GM18873 (cell line): ENCODE measurements around the gene FOXO3.

Experiments used
- ATAC-seq: cut with Tn5 transposase; IDR thresholded peaks from one replicate; pipeline ENCODE4 v1.9.1; 2021; ENCODE audit warnings: mild to moderate bottlenecking, moderate library complexity, moderate number of reproducible peaks; ENCODE audit not compliant: unreplicated experiment, low FRiP score

The FOXO3 gene

DNA sequence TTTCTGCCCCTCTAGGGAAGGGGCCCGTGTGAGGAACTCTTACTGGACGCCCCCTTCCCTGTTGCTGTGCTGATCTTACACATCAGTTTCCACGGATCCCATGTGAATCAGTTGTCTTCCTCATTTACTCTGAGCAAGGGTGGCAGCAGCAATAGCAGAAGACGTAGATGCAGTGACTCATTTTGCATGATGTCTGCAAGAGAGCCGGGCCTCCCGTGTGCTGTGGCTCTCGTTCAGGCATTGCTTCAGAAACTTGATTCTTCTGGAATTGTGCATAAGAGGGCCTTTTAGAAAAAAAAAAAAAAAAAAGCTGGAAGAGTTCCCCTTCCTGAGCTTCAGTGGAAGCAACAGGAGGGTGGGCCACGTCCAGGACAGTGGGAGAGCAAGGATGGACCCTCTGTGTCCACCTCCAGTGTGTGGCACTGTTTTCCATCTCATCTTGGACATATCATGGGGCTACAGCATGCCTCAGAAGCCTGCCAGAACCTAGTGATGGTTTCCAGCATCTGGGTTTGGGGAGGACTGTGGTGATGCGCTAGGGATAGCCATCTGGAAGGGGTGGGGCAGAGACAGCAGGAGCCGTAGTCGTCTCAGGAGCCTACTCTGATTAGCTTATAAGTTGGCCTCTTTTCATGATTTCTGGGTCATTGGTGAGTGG lies 62.1 kb downstream of the FOXO3 start:
- ATAC-seq, result no peak

DNA sequence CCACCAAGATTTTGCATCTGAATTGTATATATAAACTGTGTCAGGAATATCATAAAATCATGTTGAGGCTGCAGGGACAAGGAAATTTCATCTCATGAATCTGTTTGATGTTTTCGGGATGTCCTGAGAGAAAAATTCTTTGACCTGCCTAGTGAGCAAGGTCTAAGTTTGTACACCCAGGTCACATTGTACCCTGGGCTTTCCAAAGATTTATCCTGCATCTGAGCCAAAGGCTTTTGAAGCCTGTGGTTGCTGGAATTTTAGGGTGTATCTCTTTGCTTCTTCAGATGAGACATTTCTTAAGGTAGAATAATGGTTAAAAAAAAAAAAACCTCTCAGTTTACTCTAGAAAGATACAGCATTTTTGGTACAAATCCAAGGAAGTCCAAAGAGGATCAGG lies 63.3 kb downstream of the FOXO3 start:
- no peak for ATAC-seq

DNA sequence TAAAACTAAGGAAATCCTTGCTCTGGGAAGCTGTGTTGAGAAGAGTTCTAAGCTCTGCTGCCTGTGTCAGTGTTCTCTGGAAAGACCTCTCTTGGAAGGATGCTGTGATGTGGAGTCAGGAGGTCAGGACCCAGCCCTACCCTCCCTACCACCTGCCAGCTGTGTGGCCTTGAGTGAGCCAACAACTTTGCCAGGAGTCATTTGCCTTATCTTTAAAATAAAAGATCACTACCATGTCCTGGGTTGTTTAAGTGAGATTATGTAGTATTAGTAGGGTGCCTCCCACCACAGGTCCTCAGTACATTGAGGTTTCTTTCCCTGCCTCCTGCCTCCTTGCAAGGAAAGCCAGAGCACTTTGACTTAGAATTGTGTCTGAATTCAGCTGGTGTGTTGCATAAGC lies 64.9 kb downstream of the FOXO3 start:
- ATAC-seq, result no peak

DNA sequence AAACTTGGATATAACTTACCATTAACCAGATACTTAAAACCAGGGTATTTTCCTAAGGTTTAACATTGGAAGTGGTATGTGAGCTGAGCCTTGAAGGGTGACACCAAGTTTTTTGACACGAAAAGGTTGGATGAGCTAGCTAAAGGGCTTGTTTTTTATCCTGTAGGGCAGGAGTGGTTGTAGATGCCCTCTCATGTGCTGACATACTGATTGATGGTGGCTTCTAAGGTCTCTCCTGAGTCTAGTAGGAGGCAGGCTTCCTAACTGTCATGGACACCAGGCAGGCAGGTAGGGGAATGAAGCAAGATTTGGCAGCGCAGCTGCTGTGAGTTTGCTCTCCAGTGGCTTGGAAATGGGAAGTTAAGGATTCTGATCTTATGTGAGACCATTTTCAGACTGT lies 66.1 kb downstream of the FOXO3 start:
- no peak for ATAC-seq

DNA sequence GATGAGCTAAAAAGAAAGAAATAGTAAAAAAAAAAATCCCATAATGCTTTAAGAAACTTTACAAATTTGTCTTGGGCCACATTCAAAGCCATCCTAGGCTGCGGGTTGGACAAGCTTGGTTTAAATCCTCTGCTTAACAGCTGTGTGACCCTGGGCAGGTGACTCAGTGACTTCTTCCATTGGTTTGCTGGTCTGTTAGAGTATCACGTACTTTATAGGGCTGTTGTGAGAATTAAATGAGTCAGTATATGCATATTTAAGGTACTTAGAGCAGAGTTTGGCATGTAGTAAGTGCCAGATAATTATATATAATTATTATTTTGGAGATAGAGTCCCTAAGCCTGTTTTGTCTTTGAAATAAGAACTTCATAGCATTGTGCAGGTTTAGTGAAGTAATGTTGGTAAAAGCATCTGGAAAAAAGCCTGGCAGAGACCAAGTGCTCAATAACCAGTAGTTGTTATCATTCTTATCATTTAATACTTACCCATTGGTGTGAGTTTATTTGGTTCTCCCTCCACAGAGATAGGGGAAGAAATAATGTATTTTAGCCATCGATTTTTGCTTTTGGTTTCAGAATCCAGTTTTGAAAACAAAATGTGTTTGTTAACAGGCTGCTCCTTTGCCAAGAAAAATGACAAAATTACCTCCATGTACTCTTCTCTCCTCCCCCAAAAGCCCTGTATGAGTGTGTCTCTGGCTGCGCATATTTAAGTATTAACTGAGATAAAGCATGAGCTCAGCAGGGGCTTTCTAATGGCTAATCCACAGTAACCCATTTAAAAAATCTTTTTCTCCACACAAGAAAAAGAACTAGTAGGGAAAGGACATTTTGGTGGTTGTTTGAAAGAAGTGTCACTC lies 67.2 kb downstream of the FOXO3 start:
- ATAC-seq, result no peak

DNA sequence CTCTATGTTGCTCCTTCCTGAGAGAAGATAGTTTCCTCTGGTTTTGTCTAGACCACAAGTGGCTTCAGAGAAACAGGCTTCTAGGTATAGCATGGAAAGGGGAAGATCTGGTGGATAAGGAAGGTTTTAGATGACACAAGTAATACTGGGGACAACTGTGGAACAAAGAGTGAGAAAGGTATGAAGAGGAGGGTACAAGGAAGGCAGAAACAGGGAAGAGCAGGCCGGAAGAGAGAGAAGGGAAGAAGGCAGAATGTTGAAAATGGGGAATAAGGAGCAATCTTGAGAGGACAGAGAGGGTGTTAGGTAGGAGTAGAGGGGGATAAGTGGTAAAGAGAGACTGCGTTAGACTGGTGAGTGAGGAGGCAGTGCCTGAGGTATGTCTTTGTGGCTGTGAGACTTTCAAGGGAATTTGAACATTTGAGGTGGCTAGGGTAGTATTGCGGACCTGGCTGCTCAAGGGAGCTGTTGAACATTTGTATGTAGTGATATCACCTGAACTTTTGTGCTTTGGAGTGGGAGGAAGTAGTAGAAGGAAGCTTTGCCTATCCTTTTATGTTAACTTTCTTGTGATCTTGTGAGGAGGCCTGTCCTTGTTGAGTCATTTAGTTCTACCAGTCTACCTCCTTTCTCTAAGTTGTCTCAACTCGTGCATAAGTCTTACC lies 69.5 kb downstream of the FOXO3 start:
- ATAC-seq, result no peak

DNA sequence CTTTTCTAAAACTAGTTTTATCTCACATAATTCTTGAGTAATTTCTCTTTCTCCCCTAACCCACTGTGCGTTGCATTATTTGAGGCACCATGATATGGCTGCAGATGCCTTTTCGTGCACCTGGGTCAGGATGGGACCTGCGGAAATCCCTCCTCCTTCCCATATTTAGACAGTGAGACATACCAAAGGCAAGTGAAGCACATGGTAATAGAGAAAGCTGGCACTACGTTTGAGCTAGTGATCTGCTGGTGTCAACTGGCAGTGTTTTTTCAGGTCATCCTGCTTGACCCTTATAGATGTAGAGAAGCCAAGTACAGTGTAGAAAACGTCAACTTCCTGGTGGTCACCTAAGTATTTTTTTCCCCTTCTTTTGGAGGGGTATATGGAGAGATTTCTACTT lies 71.7 kb downstream of the FOXO3 start:
- no peak for ATAC-seq

DNA sequence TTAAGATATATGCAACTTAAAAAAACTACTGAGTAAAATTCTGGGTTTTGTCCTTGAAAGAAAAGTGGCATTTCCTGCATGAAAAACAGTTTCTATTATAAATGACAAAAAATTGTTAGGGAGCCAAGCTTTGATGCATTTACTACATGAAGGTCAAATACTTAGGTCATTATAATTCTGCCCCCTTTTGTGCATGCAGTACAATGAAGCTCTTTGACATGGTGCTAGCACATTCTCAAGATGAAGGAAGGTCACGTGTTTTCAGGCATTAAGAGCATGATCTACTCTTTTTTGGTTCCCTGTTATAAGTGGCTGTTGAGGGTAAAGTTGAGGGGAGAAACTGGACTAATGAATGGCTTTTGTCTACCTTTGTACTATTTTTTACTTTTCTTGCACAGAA lies 72.7 kb downstream of the FOXO3 start:
- ATAC-seq, result no peak

DNA sequence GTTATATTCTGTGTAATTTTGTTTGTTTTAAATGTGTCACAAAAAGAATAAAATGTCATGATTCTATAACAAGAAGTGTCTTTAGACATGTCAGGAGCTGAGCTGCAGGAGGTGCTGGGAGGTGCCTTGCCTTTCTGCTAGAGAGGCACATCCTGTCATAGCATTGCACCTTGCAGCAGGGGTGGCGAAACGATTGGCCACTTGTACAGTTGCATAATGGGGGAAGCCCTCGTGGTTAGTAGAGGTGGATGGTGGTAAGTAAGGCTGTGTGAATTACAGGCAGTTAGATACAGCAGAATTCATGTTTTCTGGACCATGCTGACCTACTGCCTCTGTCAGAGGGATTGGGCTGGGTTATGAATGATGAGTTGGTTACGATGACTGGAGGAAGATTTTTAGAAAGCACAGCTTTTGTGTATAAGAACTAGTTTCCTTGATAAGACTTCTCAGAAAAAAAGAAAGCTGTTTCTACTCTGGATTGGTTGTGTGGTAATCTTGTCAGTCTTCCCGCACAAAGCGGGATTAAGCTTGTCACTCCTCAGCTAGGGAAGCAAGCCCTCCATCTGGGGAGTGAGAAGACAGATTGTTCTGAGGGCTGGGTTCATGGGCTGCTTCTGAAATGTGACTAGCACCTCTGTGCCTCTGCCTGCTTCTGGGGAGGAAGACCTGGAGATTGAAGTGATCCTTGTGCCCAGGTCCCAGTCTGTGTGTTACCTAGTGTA lies 74.9 kb downstream of the FOXO3 start:
- ATAC-seq, result no peak

DNA sequence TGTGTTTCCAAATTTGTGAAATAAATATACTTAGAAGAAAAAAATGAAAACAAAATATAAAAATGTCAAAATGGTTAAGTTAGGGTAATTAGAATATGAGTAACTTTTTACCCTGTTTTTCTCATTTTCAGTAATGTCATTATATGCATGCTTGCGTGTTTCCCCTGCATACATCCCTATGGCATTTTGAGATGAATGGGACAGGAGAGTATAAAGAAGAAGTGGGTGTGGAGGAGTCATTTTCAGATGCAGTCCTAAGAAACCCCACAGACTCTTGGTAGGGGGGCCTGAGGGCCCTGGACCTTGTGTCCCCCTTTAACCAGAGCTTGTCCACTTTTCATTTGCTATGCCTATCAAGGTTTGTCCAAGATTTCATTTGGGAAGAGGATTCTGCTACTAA lies 77.2 kb downstream of the FOXO3 start:
- ATAC-seq, result no peak

DNA sequence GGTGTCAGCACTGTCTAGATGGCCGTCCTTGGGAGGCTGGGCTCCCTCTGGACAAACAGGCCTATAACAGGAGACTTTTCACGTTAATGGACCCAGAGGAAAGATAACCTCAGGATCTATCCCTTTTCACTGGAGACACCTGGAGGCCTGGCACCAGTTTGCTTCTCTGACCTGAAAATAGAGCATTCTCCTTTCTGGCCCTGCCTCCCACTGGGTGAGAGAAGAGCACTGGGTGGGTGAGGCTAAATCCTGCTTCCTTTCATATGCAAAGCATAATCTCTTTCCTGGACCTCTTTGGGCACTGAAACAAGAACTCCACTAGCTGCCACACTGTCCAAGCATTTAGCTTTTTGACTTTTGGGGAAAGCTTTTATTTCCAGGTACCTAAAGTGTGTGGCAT lies 78.3 kb downstream of the FOXO3 start:
- ATAC-seq, result no peak

DNA sequence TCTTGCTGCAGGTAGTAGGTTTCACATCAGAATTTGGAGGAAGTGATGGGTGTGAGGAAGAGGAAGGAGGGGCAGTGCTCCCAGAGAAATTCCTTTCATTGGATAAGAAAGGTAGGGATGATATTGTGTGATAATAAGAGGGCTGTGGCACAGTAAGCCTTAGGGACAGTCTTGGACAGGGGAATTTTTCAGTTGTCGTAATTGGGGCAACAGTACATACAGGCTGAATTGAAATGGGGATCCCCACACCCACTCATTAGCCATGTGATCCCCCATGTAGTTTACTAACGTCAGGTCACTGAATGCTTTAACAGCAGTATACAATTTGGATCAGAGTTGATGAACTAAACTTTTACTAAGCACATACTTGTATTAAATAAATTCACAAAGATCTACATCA lies 79.4 kb downstream of the FOXO3 start:
- ATAC-seq, result no peak

DNA sequence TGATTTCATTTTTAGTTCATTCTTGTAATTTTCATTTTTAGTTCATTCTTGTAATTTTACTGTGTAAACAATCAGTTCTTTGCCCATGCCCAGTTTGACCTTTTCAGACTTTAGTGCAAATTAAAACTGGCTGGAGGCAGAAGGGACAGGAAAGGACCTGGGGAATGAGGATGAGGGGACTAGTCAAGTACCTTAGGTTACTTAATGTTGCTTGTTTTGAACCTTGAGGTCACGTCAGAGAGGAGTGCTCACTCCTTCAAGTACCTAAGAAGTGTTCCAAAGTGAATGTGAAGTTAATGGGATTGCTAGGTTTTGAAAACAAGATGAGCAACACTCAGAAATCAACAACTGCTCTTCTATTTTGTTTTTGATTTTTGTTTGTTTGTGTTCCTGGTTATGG lies 82.5 kb downstream of the FOXO3 start:
- no peak for ATAC-seq

DNA sequence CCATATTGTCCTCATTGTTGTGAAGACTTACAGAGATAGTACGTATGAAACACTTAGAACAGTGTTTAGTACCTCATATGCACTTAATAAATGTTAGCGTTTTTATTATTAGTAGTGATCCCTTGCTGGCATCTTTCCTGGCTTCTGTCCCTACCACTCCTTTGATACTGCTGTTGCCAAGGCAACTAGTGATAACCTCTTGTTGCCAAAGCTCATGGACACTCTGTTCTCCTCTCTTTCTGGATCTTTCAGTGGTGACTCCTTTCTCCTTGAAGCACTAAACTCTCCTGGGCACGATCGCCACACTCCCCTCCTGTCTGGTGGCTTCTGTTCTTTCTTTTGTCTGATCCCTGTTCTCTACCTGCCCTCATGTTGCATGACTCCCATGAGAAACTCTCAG lies 83.5 kb downstream of the FOXO3 start:
- no peak for ATAC-seq

DNA sequence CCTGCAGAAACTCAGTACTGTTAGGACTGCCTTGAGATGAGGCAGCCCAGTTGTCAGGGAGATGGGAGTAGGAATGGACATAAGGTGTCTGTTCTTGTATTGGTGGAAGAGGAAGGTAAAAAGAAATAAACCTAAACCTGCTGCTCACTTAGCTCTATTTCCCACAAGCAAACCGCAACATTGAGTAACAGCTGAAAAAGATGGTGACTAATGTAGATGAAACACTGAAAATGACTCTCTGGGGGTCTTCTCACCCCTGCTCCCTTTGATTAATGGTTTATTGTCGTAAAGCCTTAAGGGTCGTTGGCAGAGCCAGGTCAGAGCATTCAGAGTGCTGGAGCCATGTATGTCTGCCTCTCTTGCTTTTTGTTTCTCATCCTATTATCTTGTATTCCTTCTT lies 87.5 kb downstream of the FOXO3 start:
- no peak for ATAC-seq

DNA sequence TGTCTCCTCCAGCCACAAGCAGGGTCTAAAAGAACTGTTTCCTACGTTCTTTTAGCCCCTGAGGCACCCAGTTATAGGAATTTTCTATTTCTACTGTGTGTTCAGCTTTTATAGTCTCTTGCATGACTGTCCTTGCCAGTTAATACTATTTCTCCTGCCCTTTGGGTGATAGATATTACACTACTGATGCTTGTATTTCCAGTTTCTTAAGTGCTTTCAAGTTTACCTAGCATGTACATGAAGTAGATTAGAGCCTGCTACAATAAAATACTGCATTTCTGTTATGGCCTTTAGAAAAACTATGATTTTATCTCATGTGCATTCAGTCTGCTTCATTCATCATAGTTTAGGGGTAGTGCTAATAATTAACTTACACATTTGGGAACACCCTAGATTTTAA lies 89.6 kb downstream of the FOXO3 start:
- no peak for ATAC-seq

DNA sequence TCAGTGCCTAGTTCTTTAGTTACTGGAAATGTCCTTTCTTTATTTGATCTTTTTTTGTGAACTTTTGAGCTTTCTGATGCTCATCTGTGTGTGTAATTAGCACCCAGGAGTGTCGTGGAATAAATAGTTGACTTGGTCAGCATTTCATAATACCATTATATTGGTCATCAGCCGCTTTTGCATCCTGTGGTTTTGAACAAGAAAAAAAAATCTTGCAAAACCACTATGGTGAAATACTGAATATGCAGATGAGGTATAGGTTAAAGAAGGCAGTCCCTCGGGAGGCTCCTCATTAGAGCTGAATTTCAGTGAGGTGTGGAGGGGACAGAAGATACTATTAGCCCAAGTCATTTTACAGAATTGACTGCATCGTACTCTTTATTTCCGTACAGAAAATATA lies 90.1 kb downstream of the FOXO3 start:
- ATAC-seq, result no peak

DNA sequence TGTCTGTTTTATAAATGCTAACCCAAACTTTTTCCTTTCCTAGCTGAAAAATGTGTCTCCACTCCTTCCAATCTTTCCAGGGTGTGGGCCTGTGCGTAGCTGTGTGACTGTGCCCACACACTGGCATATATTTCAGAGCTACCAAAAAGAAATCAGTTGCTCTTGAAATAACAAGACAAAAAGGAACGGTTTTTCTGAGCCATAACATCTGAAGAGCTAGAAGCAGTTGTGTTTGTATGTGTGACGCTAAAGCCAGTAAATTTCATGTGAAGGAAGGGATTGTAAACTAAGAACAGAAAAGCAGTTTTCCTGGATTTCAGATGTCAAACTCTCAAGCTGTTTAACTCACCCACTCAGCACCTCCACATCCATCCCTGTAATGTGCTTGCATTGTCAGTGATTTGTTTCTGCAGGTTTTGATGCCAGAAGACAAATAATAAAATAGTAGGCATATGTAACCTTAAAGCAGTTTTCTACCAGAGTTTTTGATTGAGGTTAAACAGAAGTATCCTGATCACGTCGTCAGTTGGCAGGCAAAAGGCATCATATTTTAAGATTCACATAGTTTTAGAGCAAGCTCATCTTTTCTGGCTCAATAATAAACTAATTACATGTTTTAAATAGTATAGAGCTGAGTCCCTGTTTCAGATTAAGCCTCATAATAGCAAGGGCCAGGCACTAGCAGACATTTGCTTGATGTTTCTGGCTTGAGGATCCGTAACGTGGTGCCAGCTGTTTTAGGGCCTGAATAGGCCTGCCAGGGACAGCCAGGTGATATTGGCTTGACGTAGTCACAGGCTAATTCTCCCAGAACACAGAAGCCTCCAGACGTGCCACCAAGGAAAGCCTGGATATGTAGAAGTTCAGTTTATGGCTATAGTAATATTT lies 90.9 kb downstream of the FOXO3 start:
- ATAC-seq, result no peak

DNA sequence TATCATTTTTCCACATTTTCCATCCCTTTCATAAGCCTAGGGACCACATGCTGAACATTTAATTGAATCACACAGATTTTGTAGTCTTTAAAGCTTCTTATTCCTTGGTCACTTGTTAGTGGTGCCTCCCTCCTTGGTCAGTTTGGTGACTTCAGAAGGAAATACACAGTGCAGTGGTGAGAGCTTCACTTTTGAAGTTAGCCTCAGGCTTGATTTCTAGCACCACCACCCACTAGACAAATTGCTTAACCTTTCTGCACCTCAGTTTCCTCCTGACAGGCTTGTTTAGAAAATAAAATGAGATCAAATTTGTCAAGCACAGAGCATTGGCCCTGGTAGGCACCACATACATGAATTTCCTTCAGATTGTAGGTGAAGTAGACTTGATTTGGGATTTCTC lies 91.7 kb downstream of the FOXO3 start:
- no peak for ATAC-seq

DNA sequence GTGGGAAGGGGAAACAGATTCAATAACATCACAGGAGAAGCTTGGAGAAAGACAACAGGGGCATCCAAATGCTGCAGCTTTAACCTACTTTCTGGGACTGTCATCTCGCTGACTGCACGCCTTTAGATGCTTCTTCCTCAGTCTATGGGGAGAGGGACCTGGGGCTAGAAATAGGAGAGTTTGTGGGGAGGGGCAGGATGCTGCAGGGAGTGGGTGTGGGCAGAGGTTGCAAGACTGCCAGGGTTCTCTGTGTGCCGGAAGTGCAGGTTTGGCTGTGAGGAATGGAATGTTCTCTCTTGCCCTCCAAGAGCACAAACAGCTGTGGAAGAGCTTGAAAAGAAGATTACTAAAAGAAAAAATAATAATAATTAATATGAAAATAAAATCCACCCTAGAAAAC lies 93.2 kb downstream of the FOXO3 start:
- no peak for ATAC-seq
